Measurements from ENCODE around the gene KLHDC1. TPM values are rescaled to one million over a fixed set of nuclear protein-coding genes. Genes with fewer than 3 reads are reported as not detected.
"Not testable (repeated sequence)": the region's sequence is repeated elsewhere in the genome, so short reads cannot be mapped to it uniquely, and the experiment has no call there.

The KLHDC1 gene
- total RNA-seq, 1 donor from 2014 or later: 1.3 TPM

GRCh38 chr14:49781040-49781439, 88.1 kb downstream of the KLHDC1 start:
- not testable (repeated sequence) for DNase-seq (ENCODE audit: extremely low read depth, low read depth, low spot score)

GRCh38 chr14:49783394-49784014, 90.6 kb downstream of the KLHDC1 start:
- no peak for DNase-seq (ENCODE audit: extremely low read depth, low read depth, low spot score)

DNA sequence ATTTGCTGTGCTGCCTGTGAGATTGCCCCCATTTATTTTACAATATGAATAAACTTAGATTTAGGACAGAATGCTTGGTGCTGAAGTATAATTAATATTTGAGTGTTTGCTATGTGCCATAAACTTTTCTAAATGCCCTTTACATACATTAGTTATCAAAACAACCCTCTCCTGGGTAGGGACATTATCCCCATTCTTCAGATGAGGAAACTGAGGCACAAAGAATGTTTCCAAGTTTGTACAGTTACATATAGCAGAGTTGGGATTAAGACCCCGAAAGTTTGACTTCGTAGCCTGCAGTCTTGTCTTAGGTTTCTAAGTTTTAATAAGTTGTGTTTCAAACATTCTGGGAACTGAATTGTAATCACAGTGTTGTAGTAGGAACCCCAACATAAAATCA, 93.4 kb downstream of the KLHDC1 start:
- DNase-seq (ENCODE audit: extremely low read depth, low read depth, low spot score): no peak

GRCh38 chr14:49792618-49793017, 99.7 kb downstream of the KLHDC1 start:
- DNase-seq (ENCODE audit: extremely low read depth, low read depth, low spot score): no peak

DNA sequence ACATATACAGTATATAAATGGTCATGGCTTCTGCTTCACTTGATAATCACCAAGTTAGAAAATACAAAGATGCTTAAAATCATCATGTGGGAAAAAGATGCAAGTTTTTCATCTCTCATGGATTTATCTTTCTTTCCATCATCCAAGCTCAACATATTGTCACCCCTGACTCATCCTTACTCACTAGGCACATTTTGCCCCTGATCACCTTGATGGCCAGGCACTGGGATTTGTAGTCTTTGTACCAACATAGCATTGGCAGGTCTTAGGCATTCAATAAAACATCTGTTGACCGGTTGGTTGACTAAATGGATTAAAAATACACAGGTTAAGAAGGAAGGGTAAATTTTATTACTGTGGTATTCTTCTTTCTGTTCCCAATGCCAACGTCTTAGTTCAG, 103.1 kb downstream of the KLHDC1 start:
- DNase-seq (ENCODE audit: extremely low read depth, low read depth, low spot score): no peak

Other genes with a start within 250 kb of the KLHDC1 start
- gene RPS29, start 106.7 kb upstream of the KLHDC1 start, total RNA-seq: 3,628 and 10,312 TPM in 2 replicates
- 8.3 and 9.4 TPM in 2 replicates for gene LRR1, start 94.2 kb upstream of the KLHDC1 start, total RNA-seq
- gene RPL36AL, start 72.5 kb upstream of the KLHDC1 start, total RNA-seq: 203 and 224 TPM in 2 replicates
- 69.7 and 71.0 TPM in 2 replicates for gene MGAT2, start 72.3 kb upstream of the KLHDC1 start, total RNA-seq
- 9.4 and 9.8 TPM in 2 replicates for gene DNAAF2, start 57.9 kb upstream of the KLHDC1 start, total RNA-seq
- gene POLE2, start 4.9 kb upstream of the KLHDC1 start, total RNA-seq: 8.0 and 8.1 TPM in 2 replicates
- 28.6 and 37.8 TPM in 2 replicates for gene KLHDC2, start 75.0 kb downstream of the KLHDC1 start, total RNA-seq
- gene NEMF, start 159.7 kb downstream of the KLHDC1 start, total RNA-seq: 25.1 and 59.4 TPM in 2 replicates
- gene ARF6, start 200.0 kb downstream of the KLHDC1 start, total RNA-seq: 73.9 and 74.7 TPM in 2 replicates

All from glomerular endothelial cell (primary cell).